HEK293T (cell line): ENCODE measurements around the gene SGSM2.

ENCODE experiments used
- FOXK2 ChIP-seq: fragments of 450-650 bp; IDR thresholded peaks from 2 replicates; pipeline ENCODE4 v1.6.1; 2016; ENCODE audit warnings: mild to moderate bottlenecking
- TARDBP ChIP-seq: fragments of 450-650 bp; IDR thresholded peaks from 2 replicates; pipeline ENCODE4 v1.6.1; 2016

DNA sequence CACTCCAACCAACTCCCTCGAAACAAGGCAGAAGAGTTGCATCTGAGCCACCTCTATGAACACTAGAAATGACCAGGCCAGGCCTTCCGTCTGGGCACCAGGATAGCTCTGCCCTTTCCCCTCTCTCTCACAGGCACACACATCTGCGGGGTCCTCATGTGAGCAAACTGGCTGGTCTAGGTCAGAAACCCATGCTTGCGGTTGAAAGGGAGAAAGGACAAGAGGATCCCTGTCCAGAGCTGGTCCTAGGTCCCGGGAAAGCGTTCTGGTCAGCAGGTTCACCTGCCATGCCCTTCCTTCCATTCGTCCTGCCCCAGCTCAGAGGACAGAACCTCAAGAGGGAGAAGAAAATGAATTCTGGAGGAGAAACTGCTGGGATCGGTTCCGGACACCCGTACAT lies 60.9 kb downstream of the SGSM2 start:
- TF ChIP-seq FOXK2 (no peak), TARDBP (no peak)
